Left forelimb (tissue), 1 donor: ENCODE results near the gene UBXN1.
"Not testable (repeated sequence)": the region's sequence is repeated elsewhere in the genome, so short reads cannot be mapped to it uniquely, and the experiment has no call there.

ENCODE experiments used
- DNase-seq: peaks from one replicate; pipeline ENCODE4 v3.0.0-alpha.2; 2018; ENCODE audit warnings: low spot score

Gene UBXN1

DNA sequence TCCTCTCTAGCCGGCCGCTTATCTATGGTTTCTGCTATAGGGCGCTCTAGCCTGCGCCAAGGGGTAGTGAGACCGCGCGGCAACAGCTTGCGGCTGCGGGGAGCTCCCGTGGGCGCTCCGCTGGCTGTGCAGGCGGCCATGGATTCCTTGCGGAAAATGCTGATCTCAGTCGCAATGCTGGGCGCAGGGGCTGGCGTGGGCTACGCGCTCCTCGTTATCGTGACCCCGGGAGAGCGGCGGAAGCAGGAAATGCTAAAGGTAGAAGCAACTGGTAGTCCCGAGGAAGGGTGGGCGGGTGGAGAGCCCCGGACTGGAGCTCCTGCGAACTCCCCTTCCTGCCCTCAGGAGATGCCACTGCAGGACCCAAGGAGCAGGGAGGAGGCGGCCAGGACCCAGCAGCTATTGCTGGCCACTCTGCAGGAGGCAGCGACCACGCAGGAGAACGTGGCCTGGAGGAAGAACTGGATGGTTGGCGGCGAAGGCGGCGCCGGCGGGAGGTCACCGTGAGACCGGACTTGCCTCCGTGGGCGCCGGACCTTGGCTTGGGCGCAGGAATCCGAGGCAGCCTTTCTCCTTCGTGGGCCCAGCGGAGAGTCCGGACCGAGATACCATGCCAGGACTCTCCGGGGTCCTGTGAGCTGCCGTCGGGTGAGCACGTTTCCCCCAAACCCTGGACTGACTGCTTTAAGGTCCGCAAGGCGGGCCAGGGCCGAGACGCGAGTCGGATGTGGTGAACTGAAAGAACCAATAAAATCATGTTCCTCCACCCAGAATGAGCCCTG is 7.1 kb downstream of the UBXN1 start, which contains the start of the genes LBHD1 and UQCC3:
TSS of gene LBHD1 (minus strand) at position 660 of the 782 bp plus-strand sequence. CDS start 2,236 bp downstream, outside the sequence.
TSS of gene UQCC3 (plus strand) at position 66 of the 782 bp plus-strand sequence. CDS start at position 139, 73 bp downstream.
- peak; percentile 87 for DNase-seq

DNA sequence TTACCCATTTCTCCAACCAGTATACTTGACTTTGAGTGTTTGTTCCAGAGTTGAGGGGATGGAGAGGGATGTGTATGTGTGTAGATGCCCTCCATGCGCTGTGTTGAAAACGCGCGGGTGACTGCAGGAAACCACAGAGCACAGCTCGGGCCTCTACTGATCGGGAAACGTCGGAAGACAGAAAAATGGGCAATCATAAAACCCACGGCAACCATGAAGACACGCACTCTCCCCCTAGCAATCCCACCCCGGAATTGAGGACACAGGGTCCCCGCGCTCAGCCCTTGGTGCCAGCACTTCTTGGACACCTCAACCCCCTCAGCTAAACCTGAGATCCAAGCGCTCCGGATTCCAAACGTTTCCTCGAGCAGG is 7.7 kb downstream of the UBXN1 start:
- DNase-seq, result no peak

DNA sequence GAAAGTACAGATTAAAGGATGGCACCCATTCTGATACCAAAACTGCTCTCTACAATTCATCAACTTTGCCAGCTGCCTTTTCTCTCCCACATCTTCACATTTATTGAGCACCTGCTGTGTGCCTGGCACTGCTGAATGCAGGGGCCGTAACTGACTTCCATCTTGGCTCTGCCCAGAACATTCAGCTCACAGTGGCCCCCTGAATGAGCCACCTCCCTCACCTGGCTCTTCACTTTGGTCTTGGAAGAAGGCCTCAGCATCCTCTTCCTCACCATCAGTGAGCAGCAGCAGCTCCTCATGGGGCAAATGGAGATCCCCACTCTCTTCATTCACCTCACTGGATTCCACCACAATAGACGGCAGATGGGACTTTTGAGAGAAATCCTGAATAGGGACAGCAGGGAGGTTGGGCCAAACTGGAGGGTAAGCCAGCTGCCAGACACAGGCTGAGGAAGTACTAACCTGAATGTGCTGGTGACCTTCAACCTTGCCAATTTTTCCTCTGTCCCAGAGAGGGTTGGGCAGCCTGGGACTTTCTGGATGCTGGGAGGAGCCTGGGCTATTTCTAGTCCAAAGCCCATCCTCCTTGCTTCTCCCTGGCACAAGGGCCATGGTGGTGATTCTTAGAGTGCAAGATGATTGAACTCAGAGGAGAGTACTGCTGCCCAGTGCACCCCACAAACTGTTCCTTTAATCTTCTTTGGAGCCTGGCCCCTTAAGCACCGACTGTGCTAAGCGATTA is 9.3 kb downstream of the UBXN1 start:
- DNase-seq, result no peak

DNA sequence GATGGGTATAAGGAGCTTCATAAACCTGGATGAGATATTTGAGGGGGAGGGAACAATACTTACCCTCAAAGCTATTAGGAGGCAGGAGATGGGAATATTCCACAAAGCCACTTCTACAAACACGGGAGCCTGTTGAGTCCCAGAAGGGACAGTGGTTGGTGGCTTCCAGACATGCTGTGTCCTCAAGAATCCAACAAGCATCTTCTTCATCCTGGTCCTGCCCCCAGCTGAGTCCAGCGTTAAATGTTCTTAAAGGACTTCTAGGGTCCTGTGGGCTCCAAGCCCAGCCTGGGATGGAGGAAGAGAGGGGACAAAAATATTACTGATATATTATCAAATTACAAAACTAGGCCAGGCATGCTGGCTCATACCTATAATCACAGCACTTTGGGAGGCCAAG is 11.4 kb downstream of the UBXN1 start:
- DNase-seq, result no peak

GRCh38 chr11:62666259-62666926 is 12.5 kb downstream of the UBXN1 start:
- DNase-seq, result no peak

DNA sequence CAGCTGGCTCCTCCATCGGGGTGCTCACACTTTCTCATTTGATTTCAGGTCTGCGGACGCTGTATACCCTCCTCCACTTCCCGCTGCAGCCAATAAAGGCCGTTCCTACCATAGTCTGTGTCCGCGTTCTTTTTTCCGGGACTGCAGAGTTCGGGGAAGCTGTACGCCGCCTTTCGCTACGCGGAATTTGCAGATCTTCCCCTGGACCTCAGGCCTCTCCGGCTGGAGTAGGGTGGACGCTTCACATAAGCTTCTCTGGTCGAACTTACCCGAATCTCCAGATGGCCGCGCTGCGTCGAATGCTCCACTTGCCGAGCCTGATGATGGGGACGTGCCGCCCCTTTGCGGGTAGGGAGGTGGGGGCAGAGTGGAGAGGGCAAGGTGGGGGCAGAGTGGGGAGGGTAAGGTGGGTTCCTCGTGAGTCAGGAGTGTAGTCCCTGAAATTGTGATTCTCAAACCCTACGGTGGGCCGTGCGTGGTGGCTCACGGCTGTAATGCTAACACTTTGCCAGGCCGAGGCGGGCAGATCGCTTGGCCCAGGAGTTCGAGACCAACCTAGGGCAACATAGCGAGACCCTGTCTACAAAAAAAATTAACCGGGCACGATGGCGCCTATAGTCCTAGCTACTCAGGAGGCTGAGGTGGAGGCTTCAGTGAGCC is 13.1 kb downstream of the UBXN1 start:
- DNase-seq, result no peak

- DNase-seq, result peak; percentile 99
These were observed 13.7 kb downstream of the UBXN1 start, which contains the start of the genes C11orf98 and CSKMT for GRCh38 chr11:62665075-62665598. Gene C11orf98, minus strand, starts transcription at chr11:62665210. Its CDS starts 41 bp downstream, at chr11:62665169. Gene CSKMT, plus strand, starts transcription at chr11:62665312. Its CDS starts 568 bp downstream, at chr11:62665880.

DNA sequence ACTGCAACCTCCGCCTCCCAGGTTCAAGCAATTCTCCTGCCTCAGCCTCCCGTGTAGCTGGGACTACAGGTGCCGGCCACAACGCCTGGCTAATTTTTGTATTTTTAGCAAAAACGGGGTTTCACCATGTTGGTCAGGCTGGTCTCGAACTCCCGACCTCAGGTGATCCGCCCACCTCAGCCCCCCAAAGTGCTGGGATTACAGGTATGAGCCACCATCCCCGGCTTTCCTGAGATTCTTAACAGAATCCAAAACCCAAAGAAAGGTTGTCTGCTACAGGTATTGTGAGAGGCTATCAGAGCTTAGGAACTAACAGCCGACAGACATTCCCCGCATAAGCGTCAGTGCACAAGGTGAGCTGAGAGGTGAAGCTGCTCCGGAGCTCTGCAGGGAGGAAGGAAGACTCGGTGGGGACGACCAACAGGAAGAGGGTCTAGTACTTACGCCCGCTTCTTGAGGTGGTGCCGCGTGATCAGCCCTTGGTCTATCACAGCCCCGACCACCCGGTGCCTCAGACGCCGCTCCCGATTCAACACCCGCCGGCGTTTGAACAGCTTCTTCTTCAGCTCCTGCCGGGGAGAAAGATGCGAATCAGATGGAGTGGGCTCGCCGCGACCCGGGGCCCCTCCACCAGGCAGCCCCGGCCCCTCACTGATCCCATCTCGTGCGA is 14.3 kb downstream of the UBXN1 start:
- DNase-seq, result no peak

GRCh38 chr11:62656796-62657429 is 22.0 kb downstream of the UBXN1 start:
- no peak for DNase-seq

- no peak for DNase-seq
These were observed 24.6 kb downstream of the UBXN1 start for GRCh38 chr11:62654297-62654696.

GRCh38 chr11:62652161-62653006 is 26.5 kb downstream of the UBXN1 start:
- DNase-seq, result no peak

- DNase-seq, result not testable (repeated sequence)
These were observed 28.6 kb downstream of the UBXN1 start for GRCh38 chr11:62650283-62650682.

- no peak for DNase-seq
These were observed 29.4 kb downstream of the UBXN1 start for GRCh38 chr11:62649486-62649885.

GRCh38 chr11:62648967-62649364 is 29.9 kb downstream of the UBXN1 start:
- DNase-seq, result no peak

- no peak for DNase-seq
These were observed 30.5 kb downstream of the UBXN1 start for GRCh38 chr11:62648185-62648966.

- no peak for DNase-seq
These were observed 31.3 kb downstream of the UBXN1 start for GRCh38 chr11:62647609-62648005.

DNA sequence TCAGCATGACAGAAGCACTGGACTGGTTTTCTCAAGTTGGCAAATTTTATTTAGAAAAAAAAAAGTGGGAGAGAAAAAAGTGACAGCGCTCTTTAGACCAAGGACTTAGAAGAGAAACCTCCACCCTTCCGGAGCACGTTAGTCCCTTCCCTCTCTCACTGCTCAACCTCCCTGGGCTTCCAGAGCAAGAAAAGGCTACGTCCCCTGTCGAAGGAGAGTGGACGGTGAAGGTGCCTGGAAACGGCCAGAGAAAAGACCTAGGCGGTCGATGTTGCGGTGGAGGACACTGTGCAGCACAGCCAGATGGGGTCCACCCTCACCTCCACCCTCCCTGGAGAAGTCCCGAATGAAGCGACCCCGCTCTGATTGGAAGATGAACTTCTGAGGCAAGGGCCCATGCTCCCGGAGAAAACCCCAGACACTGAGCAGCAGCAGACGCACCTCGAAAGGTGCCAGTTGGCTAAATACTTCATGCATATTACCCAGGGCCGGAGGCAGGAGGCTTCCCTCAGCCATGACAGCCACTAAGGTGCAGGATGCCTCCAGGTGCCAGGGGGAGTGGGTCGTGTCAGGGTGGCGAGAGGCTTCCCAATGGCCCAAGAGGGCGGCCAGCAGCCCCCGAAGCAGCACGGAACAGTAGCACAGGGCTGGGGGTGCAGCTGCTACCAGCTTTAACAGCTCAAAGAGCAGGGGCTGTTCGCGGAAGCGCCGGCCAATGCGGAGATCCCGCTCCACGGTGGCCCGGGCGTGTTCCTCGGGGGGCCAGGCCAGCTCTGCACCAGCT is 31.9 kb downstream of the UBXN1 start:
- DNase-seq, result no peak
